C1 segment of cervical spinal cord (tissue), 14 donors: ENCODE data around the gene TRRAP.
A peak's percentile ranks its signal among the peaks of the same experiment; 100 is the strongest.
"Not testable (repeated sequence)": the region's sequence is repeated elsewhere in the genome, so short reads cannot be mapped to it uniquely, and the experiment has no call there.

Source experiments
- DNase-seq, 14 donors: peaks; one replicate each; lab custom pipeline; 2025; lab: John Stamatoyannopoulos, UW

TRRAP gene

DNA sequence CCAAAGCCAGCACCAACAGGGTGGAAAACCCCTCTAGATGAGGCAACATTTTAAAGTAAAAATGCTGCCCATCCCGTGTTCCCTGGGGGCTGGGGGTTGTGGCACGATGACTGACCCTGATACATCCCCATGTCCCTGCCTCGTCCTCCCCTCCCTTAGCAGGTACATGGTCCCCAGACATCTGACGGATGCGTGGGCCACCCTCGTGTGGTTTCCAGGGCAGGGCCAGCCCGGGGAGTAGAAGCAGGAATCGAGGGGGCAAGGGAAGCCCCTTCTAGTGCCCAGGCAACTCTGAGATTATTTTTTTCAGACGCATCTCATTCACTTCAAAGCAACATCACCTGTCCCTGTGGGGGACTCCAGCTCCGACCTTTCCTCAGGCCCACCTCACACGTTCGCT is 12.0 kb upstream of the TRRAP start:
- no peak for DNase-seq

DNA sequence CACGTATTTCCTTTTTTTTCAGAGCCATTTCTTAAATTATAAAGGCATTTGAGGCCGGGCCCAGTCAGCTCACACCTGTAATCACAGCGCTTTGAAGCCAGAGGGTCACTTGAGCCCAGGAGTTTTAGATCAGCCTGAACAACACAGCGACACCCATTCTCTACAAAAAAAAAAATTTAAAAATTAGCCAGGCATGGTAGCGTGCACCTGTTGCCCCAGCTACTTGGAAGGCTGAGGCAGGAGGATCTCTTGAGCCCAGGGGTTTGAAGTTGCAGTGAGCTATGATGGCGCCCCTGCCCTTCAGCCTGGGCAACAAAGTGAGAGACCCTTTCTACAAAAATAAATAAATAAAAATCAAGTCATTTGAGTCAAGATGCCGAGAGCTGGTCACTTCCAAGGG is 11.6 kb upstream of the TRRAP start:
- no peak for DNase-seq

GRCh38 chr7:98868450-98868849 is 9.9 kb upstream of the TRRAP start:
- no peak for DNase-seq

DNA sequence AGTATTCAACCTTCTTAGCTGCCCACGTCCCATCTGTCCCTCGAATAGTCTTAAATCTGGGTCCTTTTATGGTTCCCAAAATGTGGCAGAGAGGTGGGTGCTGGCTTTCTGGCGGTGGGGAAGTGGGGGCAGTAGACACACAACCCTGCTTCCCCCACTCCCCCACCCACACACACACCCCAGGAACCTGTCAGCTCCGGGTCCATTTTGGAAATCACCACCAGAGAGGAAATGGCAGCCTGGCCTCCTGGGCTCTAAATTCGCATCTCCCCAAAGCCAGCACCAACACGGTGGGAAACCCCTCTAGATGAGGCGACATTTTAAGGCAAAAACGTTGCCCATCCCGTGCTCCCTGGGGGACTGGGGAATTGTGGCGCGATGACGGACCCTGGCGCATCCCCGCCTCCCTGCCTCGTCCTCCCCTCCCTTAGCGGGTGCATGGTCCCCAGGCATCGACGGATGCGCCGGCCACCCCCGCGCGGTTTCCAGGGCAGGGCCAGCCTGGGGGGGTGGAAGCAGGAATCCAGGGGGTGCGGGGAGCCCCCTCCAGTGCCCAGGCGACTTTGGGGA is 9.2 kb upstream of the TRRAP start:
- DNase-seq, result peak in 1 of 14 donors; percentile 51

DNA sequence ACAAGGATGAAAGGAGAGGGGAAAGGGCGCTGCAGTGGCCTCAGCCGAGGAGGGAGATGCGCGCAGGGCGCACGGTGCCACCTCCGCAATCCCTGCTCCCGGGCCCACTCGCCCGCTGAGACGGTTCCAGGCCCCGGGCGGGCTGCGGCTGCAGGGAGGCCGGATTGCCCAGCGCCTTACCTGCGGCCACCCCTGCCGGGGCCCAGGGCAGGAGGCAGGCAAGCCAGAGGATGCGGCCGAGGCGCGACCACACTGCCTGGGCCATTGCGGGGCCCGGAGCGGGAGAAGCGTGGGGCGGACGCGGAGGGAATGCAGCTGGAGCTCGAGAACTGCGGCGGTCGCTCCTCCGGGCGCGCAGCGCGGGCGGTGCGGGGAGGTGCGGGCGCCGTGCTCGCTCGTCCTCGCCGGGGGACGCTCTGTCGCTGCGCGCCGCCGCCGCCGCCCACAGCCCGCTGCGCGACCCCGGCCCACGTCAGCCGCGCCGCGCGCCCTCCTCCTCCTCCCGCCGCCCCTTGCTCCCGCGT is 8.7 kb upstream of the TRRAP start, which contains the start of gene TMEM130:
Gene TMEM130, minus strand, starts transcription at position 418 of the 524 bp plus-strand sequence. Its CDS starts 153 bp downstream, at position 265.
- peak in 1 of 14 donors; percentile 56 for DNase-seq

DNA sequence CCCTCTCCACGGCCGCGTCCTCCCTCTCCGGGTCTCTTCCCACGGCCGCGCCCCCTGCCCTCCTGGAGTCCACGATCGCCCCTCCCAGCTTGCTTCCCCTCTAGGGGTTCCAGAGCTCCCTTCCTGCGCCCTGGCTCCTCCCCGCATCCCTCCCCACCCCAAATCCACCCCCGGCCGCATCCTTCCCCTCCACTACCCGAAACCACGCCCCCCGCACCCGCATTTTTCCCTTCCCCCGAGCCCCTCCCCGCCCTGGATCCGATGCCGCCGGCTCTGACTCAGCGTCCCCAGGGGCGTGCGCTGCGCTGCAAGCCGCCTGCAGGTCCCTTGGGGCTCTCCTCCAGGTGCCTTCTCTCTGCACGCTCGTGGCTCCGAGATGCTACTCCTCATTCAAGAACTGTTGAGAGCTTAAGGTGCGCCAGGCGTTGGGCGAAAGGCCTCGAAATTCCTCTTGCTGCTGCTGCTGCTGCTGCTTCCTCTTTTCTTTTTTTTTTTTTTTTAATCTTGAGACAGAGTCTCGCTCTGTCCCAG is 8.1 kb upstream of the TRRAP start:
- DNase-seq, result peak in 3 of 14 donors; percentile 12 to 55 (median 29)

GRCh38 chr7:98870807-98871491 is 7.4 kb upstream of the TRRAP start:
- no peak for DNase-seq

DNA sequence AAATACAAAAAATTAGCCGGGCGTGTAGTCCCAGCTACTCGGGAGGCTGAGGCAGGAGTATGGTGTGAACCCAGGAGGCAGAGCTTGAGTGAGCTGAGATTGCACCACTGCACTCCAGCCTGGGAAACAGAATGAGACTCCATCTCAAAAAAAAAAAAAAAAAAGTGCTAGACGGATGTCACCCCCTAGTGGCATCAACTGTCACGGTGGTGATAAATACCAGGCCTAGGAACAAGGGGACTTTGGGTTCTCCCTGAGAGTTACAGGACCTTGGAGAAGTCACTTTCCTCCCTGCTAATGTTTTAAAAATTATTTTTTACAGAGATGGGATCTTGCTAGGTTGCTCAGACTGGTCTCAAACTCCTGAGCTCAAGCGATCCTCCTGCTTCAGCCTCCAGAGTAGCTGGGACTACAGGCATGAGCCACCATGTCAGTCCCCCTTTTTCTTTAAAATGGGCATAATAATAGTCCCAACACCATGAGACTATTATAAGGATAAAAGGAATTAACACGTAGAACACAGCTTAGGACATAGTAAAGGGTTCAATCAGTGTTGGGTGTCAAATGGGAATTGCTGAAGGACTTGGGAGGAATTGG is 5.9 kb upstream of the TRRAP start:
- no peak for DNase-seq

DNA sequence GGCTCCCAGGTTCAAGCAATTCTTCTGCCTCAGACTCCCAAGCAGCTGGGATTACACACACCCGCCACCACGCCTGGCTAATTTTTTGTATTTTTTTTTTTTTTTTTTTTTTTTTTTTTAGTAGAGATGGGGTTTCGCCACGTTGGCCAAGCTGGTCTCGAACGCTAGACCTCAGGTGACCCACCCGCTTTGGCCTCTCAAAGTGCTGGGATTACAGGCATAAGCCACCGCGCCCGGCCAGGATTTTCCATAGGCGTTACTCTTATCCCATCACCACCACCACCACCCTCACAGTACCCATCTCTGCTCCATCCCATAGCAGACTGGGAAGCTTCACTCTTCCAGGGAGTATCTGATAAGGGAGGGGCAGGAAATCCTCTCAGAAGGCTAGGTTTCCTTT is 4.7 kb upstream of the TRRAP start:
- DNase-seq, result not testable (repeated sequence)

GRCh38 chr7:98874942-98875341 is 3.4 kb upstream of the TRRAP start:
- DNase-seq, result no peak

DNA sequence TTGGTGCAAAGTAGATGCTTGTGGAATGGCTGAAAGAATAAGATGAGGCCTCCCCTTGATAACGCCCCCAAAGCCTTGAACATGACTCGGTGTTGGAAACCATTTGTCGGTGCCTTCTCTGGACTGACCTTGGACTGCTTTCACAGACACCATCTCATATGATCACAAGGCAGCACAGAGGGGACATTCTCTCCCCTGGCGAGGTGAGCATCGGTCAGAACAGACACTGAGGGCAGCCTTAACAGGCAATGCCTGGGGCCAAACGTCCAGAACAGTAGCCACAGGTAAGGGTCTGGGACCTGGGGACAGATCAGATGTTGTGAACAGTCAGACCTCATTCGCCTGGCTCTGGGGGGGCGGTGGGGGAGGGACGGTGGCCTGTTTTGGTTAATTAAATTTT is 2.8 kb upstream of the TRRAP start:
- no peak for DNase-seq

DNA sequence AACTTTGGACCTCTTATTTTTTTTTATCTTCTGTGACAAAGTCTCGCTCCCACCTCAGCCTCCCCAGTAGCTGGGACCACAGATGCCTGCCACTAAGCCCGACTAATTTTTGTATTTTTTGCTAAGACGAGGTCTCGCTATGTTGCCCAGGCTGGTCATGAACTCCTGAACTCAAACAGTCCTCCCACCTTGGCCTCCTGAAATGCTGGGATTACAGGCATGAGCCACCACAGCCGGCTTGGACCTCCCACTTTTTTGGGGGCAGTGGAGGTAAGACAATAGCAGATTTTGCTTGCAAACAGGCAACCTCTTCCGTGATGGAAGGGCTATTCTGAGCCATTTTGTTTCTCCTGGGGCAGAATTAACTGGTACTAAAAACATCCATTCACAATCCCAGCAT is 1.2 kb upstream of the TRRAP start:
- no peak for DNase-seq

- no peak for DNase-seq
Observed at GRCh38 chr7:98877692-98878364, 504 bp upstream of the TRRAP start.

- peak in 1 of 14 donors; percentile 45 for DNase-seq
Observed at GRCh38 chr7:98879198-98879978, 1.1 kb downstream of the TRRAP start.

DNA sequence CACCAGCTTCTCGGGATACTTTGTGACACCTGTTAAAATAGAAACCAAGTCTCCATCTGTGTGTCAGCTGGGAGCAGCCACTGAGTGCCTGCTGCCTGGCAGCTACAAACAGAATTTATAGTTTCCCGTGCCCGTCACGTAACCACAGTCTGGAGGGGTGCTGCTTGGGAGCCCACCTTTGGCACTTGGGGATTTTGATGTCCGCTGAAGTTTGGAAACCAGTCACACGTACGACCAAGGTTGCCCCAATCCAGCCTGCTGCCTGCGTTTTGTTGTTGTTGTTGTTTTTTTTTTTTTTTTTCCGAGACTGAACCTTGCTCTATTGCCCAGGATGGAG is 1.6 kb downstream of the TRRAP start:
- no peak for DNase-seq

GRCh38 chr7:98880485-98880884 is 2.2 kb downstream of the TRRAP start:
- DNase-seq, result no peak

GRCh38 chr7:98881561-98882315 is 3.4 kb downstream of the TRRAP start:
- no peak for DNase-seq

DNA sequence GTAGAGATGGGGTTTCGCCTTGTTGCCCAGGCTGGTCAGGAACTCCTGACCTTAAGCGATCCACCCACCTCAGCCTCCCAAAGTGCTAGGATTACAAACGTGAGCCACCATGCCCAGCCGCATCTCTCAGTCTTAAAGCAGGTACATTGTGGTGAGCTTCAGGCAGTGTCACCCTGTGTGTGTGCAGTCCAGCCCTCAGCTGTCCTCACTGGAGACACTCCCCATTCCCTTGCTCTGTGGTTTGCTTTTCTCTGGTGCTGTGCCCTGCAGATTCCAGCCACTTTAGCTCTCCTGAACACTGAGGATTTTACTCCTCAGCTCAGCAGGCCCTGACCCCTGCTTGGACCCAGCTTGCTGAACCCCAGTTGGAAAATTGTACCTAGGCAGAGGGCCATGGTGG is 6.1 kb downstream of the TRRAP start:
- DNase-seq, result no peak

GRCh38 chr7:98887038-98887437 is 8.7 kb downstream of the TRRAP start:
- no peak for DNase-seq

- DNase-seq, result no peak
Observed at GRCh38 chr7:98892609-98893008, 14.3 kb downstream of the TRRAP start.

GRCh38 chr7:98899816-98900215 is 21.5 kb downstream of the TRRAP start:
- DNase-seq, result no peak
